SH-SY5Y (cell line): ENCODE data around the gene ZNF555.

ENCODE experiments used
- GATA2 ChIP-seq: IDR thresholded peaks from 2 replicates; pipeline ENCODE4 v1.6.1; 2011; ENCODE audit warnings: mild to moderate bottlenecking, low read depth, low read length
- GATA3 ChIP-seq: IDR thresholded peaks from 2 replicates; pipeline ENCODE4 v1.6.1; 2011; ENCODE audit warnings: low read depth, mild to moderate bottlenecking, low read length, moderate library complexity

GRCh38 chr19:2800506-2800905 lies 40.8 kb upstream of the ZNF555 start:
- TF ChIP-seq GATA2 (no peak), GATA3 (no peak)
